Left forelimb (tissue), 1 donor: Measurements from ENCODE around the gene P4HB.

Source experiments
- DNase-seq: peaks from one replicate; pipeline ENCODE4 v3.0.0-alpha.2; 2018; ENCODE audit warnings: low spot score

Gene P4HB

DNA sequence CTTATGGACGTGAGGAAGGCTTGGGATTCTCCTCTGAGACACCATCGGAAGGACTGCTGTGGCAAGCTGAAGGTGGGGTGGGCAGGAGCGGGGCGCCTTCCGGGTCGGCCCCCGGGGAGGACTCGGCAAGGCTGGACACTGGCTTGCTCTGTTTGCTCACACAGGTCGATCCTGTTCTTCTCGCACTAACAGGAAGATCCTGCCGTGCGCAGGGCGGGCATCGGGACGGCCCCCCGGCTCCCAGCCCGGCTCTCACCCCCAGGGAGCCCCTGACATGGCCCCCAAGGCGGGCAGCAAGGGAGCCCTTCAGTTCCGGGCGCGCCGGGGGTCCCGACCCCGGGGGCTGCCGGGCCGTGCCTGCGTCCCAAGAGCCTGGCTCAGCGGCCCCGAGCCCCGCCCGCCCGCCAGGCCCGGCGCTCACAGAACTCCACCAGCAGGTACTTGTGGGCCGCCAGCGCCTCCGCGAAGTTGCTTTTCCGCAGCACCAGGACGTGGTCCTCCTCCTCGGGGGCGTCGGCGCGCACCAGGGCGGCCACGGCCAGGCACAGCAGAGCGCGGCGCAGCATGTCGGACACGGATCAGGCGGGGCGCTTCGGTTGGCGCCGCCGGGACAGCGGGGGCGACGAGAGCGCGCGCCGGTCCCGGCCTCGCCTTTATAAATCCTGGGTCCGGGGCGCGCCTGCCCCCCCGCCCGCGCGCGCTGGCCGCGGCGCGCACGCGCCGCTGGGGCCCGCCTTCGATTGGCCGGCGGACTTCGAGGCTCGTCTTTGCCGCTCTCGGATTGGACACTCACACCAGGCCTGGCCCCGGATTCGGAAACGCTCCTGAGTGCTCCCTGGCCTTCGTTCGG lies at the start of gene P4HB:
TSS of gene P4HB (minus strand) at position 630 of the 850 bp plus-strand sequence. CDS start at position 566, 64 bp downstream.
- DNase-seq: no peak

DNA sequence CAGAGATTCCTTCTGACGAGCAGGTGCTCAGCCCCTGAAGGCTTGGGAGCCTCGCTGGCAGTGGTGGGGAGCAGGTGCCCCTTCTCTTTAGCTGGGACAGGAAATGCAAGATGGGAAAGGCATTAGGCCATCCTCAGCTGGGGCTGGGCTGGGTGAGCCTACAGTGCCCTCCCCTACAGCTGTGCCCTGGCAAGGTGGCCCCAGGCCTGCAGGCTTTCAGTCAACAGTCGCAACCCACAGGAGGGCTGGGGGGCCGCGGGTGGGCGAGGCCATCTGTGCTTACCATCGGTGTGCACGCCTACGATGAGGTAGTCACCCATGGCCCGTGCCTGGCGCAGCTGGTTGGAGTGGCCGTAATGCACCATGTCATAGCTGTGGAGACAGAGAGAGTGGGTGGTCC lies 48.9 kb upstream of the P4HB start:
- no peak for DNase-seq

DNA sequence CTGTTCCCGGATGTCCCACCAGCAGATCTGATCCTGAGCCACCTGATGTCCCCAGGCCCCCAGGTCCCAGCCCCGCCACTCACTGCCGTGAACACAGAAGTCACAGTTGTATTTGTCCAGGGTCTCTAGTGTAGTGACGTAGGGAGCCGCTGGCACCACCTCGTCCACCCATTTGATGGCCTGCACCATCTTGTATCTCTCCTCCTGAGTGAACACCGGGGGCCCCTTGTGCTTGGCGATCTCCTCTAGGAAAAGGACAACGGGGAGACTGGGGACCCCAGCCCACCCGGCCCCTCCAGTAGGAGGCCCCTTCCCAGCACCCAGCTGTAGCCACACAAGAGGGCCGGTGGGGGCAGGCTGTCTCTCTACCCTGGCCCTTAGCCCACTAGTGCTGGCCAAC lies 48.5 kb upstream of the P4HB start:
- no peak for DNase-seq

DNA sequence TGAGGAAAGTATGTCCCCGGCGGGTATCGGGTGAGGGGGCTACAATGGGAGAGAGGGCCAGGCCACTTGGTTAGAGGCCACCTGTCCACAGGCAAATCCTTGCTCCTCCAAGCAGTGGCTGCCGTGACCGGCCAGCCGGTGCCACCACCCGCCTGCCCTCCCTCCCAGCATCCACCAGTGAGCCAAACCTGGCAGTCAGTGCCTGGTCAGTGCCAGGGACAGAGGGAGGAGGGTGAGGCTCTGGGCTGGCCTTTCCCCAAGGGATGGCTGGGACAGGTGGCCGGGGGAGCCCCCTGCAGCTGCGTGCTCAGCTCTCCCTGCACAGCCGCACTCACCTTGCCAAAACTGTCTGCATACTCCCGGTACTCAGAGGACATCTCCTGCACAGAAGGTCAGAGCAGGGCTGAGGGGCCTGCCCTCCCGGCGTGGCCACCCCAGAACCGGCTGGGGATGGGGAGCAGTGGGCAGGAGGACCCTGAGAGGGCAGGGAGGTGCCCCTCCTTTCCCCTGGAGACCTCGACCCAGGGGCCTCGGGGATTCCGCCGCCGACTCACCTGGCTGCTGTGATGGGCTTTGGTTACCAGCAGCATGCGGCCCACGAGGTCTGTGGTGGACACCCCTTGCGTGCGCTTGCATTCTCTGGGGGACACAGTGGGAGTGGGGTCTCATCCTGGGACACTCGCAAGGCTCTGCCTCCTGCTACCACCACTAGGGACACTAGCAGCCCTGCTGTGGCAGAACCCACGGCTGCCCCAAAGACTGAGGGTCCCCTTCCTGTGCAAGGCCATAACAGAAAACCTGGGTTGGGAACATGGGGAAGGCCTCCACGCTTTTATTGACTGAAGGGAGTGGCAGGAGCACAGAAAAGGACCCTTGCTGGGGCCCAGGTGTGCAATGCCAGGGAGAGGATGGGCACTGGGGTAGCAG lies 47.1 kb upstream of the P4HB start:
- no peak for DNase-seq

DNA sequence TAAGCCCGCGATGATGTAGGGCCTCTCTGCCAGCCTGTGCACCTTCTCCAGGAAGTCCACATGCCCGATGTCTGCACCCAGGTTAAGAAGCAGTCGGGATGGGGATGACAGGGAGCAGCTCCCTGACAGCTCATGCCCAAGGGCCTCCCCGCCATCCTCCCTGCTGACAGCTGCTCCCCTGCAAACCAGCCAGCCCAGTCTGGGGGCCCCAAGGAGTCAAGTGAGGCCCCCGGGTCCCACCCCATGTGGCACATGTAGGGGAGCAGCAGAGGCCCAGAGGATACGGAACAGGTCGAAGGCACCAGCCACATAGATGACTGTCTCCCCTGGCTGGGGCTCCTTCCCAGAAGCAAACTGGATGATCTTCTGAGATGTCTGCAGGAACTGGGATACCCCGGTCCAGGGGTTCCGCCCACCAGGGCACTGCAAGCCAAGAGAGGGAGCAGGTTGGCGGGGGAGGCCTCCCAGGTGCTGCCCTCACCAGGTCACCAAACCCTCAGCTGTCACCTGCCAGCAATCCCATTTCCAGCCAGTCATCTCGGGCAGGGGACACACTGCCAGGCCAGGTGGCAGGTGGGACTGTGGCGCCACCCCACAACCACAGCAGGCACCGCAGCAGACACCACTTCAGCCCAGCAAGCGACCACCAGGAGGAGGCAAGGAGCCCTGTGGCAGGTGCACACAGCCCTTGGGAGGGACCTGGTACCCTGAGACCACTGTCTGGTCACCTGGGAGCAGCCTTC lies 46.3 kb upstream of the P4HB start:
- DNase-seq: no peak

DNA sequence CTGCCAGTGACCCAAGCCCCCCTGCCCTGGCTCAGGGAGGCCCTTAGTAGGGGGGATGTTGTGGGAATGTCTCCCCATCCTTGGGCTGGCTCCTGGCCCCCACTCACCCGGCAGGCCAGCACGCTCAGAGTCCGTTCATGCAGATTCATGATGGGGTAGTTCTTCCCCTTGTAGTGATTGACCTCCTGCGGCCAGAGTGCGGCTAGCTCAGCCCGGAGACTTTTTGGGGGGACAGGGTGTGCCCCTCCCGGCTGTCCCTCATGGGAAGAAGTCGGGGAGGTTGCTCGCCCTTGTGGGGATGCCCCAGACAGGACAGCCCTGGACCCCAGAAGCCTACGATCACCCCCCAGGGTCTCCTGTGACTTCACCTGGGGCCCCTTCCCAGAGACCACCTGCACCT lies 45.7 kb upstream of the P4HB start:
- no peak for DNase-seq

DNA sequence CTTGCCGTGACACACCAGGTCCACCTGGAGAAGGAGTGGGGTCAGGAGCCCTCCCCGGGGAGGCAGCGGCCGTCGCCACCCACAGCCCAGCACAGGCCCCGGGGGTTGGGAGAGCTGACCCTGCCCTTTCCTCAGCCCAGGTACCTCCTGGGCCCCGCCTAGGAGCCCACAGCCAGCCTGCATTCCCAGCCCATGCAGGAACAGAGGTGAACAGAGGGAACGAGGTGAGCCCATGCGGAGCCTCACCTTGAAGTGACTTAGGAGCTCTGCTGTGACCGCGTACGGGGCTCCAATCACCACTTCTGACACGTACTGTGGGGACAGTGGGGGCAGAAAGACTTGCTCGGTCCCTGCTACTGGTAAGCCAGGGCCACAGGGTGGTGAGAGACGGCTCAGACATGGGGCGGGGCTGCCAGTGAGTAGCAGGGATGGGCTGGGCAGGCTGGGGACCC lies 45.1 kb upstream of the P4HB start:
- DNase-seq: no peak

DNA sequence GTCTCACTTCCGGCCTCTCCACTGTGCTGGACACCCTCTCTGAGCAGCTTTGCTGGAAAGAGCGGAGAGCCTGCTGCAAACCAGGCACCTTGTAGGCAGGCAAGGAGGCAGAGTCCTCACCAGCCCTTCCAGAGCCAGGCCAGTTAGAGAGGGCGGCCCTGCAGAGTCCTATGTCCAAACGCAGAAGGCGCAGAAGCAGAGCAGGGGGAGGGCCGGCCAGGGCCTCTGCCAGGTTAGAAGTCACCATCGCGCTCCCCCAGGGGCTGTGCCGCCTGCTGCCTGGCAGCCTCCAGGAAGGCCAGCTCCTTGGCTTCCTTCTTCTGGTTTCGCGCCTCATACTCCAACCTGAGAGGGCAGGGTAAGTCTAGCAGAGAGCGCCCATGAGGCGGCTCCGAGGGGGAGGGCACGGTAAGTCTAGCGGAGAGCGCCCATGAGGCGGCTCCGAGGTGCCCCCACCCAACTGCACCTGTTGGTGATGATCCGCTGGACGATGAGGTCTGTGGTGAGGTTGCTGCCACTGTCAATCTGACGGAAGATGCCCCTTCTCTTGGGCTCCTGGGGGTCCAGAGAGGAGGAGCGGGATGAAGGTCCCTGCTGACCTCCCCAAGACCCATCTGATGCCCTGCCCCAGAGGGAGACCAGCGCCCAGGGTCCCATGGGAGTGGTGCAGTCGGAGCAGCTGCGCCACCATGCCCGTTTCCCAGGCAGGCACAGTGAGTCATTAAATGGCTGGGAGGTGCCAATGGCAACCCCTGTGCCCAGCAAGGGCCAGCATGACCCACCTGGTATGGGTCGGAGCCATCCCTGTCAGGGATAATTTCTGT lies 44.5 kb upstream of the P4HB start:
- no peak for DNase-seq

DNA sequence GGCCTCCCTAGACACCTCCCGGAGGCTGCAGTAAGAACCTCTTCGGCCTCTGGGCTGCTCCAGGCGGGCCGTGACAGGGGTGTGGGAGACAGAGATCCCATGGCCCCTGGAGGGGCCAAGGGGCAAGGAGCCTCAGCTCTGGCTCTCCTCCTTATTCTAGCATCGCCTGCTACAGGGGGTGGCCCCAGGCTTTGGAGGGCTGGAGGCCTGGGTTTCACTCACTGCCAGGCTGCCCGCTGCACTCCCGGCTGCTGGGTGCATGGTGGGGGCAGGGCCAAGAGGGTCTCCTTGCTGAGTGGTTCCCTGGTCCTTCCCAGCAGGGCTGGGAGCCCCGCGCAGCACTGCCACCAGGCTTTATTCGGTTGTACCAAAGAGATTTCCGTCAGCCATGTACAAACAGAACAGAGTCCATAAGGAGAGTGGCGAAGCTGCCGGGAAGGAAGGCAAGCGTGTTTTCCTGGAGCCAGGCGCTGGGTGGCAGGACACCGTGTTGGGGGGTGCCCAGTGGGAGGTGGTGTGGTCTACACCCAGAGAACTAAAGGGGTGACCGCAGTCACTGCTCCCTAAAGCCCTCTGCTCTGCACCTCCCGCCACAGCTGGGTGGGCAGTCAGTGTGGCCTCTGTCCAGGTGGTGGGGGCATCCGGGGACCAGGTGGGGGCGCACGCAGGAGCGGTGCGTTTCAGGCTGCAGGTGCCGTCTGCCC lies 43.7 kb upstream of the P4HB start:
- DNase-seq: no peak

DNA sequence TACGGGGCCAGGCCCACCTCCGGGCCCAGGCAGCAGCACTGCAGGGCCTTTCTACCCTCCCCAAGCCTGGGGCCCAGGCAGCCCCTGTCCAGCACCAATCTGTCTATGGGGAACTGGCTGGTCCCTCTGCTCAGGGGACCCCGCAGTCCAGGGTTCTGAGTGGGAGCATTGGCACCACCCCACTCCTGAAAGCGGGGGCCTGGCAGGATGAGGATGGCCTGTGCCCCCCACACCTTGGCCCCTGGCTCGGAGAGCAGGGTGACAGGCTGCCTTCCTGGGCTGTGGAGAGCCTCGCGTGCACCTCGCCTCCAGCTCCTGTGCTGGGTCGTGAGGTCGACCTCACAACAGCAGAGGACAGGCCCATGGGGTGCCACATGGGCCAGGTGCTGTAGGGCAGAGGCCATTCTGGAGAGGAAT lies 43.1 kb upstream of the P4HB start:
- DNase-seq: no peak

DNA sequence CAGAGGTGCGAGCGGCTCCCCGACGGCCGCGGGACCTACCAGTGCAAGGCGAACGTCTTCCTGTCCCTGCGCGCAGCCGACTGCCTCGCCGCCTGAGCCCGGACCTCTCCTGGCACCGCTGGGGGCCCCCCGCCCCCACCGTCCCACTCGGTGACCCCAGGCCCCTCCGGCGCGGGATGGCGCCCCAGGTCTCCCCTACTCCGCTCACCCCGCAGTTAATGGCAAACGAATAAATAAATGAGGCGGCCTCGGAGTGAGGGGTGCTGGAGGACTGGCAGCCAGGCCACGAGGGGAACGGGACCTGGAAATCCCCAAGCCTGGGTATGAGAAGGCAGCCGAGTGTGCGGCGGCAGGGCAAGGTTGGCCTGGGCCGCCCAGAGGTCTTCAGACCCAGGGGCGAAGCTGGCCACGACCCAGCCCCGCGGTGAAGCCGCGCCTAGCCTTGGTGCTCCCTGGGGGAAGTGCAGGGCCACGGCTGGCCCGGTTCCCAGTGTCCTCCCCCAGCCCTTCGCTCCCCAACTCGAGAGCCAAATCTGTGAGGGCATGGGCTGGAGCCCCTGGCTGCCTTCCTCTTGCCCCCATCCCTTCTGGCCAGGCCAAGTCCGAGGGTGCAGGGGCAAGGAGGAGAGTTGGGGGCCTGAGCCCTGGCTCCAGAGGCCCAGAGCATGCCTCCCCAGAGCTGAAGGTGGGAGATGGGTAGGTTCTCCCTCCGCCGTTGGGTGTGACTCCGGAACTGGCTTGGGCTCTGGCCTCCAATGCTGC lies 42.5 kb upstream of the P4HB start:
- no peak for DNase-seq

DNA sequence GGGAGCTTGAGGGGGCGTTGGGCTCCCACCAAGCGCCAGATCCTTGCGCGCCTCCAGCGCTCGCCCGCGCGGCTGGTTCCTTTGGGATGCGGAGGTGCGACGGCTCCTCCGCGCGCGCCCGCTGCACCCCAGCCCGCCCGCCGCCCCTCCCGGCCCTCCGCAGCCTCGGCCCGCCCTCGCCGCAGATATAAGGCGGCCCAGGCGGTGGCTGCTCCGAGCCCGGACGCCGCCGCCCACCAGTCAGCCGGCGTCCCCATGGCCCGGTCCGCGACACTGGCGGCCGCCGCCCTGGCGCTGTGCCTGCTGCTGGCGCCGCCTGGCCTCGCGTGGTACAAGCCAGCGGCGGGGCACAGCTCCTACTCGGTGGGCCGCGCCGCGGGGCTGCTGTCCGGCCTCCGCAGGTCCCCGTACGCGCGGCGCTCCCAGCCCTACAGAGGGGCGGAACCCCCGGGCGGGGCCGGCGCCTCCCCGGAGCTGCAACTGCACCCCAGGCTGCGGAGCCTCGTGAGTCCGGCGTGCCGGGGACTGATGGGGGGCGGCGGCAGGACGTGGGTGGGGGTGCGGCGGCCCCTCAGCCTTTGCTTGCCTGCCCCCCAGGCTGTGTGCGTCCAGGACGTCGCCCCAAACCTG lies 41.8 kb upstream of the P4HB start, which contains the start of gene NPB:
TSS of gene NPB (plus strand) at position 216 of the 630 bp plus-strand sequence. CDS start at position 256, 40 bp downstream.
- no peak for DNase-seq

DNA sequence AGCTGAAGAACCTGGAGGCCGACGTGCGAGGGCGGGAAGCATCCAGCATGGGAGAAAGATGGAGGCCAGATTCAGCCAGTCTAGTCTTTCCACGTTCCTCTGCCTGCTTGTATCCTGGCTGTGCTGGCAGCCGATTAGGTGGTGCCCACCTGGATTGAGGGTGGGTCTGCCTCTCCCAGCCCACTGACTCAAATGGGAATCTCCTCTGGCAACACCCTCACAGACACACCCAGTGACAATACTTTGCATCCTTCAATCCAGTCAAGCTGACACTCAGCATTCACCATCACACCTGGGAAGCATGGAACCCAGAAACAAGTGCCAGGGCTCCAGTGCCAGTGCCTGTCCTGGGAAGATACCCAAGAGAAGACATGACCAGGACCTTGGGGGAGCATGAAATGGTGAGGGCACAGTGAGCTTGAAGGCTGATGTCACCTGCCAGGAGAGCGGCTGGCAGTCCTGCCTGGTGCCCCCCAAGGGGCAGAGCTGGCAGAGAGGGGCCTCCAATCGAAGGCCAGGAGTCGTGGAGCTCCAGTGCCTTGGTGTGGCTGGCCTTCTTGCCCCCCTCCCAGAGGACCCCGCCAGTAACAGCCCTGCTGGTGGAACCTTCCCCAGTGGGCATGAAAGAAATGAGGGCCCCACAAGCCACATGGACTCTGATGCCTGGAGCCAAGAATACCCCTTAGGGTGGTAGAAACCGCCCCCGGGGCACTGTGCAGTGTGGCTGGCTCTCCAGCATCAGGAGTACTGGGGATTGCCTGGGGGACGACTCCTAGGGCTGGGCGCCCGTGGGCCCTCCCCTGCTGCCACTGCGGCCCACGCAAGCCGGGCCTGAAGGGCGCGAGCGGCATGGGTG lies 41.1 kb upstream of the P4HB start:
- DNase-seq: no peak

DNA sequence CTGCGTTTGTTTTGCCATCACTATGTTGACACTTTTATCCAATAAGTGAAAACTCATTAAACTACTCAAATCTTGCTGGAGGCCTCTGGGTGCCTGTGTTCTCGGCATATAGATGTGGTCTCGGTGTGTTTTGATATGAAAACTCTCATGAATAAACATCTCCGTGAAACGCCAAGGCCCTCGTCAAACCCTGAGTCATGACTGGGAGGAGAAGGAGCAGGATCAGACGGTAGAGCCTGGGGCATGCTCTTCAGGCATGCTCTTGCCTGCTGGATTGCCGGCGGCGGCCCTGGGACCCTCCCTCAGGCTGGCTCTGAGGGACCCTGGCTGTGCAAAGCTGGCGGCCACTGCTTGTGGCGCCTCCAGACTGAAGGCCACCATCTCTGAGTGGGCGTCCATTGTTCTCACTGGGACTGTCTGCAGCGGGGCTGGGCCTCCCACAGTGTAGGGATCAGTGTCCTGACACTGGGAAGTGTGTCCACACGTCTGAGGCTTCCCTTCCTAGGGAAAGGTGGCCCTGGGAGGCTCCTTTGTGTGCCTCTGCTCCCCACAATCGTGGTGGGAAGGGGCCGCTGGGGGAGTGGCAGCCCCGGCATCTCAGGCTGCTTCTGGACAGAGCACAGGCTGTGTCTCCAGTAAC lies 40.0 kb upstream of the P4HB start:
- DNase-seq: no peak

DNA sequence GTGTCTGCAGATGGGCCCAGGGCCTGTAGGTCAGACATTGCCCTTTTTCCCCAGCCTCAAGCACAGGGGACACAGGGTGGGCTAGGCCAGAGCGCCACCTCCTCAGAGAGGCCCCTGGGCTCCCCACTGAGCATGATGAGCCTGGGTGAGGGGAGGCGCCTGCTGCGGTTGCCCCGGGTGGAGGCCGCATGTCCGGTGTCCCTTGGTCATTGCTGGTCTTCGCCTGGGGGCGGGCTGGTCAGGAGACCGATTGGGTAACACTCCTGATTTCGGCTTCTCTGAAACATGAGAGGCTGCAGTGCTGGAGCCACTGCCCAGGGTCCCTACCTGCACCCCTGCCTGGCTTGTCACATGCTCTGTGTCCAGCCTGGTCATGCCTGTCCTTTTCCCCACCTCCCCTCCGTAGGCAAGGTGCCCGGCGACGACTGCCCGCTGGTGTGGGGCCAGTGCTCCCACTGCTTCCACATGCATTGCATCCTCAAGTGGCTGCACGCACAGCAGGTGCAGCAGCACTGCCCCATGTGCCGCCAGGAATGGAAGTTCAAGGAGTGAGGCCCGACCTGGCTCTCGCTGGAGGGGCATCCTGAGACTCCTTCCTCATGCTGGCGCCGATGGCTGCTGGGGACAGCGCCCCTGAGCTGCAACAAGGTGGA lies 39.3 kb upstream of the P4HB start:
- no peak for DNase-seq

DNA sequence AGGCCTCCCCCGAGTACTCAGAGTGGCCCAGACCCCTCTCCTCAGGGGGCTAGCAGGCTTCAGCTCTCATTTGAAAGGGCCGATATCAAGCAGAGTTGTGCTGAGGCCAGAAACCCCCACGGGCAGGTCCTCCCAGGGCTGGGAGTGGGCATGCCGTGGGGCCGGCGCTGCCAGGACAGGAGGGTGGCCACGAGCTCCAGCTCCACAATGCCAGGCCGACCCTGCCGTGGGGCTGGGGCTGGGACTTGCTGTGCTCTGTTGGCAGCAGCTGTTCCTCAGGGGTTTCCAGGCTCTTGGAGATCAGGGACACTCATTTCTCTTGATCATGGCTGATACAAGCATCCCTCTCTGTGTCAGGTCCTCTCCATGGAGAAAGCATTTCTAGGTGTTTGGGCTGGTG lies 38.5 kb upstream of the P4HB start:
- no peak for DNase-seq
